ENCODE results near the gene PLCH2.

DNA sequence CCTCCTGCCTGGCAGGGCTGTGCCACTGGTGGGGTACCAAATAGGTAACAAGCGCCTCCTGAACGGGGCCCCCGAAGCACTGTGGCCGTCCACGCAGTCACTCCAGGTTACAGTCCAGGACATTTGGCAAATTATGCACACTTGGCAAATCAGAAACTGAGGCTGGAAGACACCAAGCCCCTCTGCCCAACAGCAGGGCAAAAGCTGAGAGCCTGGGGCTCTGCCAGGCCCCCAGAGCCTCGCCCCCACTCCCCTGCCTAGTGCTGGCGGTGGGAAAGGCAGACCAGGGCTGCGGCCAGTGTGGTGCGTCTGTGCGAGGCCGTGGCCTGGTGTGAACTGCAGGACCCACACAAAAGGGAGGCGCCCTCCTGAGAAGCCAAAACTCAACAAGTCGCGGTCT is 40.9 kb downstream of the PLCH2 start:
- TF ChIP-seq, protein P1, sequence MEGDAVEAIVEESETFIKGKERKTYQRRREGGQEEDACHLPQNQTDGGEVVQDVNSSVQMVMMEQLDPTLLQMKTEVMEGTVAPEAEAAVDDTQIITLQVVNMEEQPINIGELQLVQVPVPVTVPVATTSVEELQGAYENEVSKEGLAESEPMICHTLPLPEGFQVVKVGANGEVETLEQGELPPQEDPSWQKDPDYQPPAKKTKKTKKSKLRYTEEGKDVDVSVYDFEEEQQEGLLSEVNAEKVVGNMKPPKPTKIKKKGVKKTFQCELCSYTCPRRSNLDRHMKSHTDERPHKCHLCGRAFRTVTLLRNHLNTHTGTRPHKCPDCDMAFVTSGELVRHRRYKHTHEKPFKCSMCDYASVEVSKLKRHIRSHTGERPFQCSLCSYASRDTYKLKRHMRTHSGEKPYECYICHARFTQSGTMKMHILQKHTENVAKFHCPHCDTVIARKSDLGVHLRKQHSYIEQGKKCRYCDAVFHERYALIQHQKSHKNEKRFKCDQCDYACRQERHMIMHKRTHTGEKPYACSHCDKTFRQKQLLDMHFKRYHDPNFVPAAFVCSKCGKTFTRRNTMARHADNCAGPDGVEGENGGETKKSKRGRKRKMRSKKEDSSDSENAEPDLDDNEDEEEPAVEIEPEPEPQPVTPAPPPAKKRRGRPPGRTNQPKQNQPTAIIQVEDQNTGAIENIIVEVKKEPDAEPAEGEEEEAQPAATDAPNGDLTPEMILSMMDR (IDR thresholded peaks at IDR 0.05; ENCODE audit: low read length) = no peak
- TF ChIP-seq EZH2 (IDR thresholded peaks at IDR 0.05; ENCODE audit: borderline replicate concordance, low read length) = no peak
